DOHH2 (cell line): ENCODE data around the gene ACSF3.

ENCODE experiments used
- EZH2phosphoT487 ChIP-seq: fragments of 200-600 bp; sonication (generic); IDR thresholded peaks from 2 replicates; pipeline ENCODE4 v1.6.1; 2017; ENCODE audit warnings: borderline replicate concordance, mild to moderate bottlenecking, antibody characterized with exemption, low read length, moderate library complexity, mixed read lengths
- TF ChIP-seq, protein P1 (sequence below): fragments of 200-600 bp; sonication (generic); IDR thresholded peaks from one replicate; pipeline ENCODE4 v1.5.1; 2014; ENCODE audit warnings: antibody characterized with exemption, mild to moderate bottlenecking, low read depth, low read length; ENCODE audit not compliant: poor library complexity, severe bottlenecking

DNA sequence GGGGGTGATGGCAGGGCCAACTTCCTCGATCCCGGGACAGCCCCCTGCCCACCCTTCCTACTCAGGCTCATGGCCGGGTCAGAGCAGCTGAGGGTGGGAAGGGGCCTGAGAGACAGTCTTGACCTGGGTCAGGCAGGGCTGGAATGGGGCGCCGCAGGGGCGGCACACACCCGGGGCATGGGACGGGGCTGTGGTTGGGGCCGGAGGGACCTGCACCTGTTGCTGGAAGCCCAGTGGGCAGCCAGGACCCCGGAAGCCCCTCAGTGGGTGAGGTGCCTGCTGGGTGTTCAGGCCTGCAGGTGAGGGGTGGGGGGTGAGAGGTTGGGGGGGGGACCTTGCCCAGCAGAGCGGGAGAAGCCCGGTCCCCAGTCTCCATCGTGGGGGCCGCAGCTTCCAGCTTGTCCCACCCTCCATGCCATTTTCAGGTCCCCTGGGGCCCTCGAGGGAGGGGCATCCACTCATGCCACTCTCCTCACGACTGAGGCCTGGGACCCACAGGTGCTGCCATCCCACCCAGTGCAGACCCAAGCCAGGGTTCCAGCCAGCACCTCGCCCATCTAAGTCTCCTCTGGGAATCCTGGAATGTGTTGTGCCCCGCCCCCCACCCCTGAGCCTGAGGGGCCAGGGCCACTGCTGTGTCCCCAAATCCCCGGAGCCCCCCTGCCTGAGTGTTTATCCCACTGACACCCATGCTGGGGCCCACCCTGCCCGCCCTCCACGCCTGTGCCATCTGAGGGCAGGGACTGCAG, 43.4 kb upstream of the ACSF3 start:
- TF ChIP-seq, protein P1, sequence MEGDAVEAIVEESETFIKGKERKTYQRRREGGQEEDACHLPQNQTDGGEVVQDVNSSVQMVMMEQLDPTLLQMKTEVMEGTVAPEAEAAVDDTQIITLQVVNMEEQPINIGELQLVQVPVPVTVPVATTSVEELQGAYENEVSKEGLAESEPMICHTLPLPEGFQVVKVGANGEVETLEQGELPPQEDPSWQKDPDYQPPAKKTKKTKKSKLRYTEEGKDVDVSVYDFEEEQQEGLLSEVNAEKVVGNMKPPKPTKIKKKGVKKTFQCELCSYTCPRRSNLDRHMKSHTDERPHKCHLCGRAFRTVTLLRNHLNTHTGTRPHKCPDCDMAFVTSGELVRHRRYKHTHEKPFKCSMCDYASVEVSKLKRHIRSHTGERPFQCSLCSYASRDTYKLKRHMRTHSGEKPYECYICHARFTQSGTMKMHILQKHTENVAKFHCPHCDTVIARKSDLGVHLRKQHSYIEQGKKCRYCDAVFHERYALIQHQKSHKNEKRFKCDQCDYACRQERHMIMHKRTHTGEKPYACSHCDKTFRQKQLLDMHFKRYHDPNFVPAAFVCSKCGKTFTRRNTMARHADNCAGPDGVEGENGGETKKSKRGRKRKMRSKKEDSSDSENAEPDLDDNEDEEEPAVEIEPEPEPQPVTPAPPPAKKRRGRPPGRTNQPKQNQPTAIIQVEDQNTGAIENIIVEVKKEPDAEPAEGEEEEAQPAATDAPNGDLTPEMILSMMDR, result no peak
- no peak for TF ChIP-seq EZH2phosphoT487
